OCI-LY1 (cell line): ENCODE results near the gene ZFYVE28.

Experiments used
- H2AFZ ChIP-seq: fragments of 200-600 bp; sonication (generic), shearing (Covaris generic); 2 replicates; pipeline ENCODE4 v1.6.0; 2014; ENCODE audit warnings: antibody characterized with exemption, mild to moderate bottlenecking, low read length
- H3F3A ChIP-seq: fragments of 200-600 bp; sonication (generic), shearing (Covaris generic); 2 replicates; pipeline ENCODE4 v1.6.0; 2014; ENCODE audit warnings: mild to moderate bottlenecking, antibody characterized with exemption, low read length, moderate library complexity; ENCODE audit not compliant: insufficient read depth
- H3K27ac ChIP-seq: fragments of 200-600 bp; sonication (generic); 2 replicates; pipeline ENCODE4 v1.5.1; 2014; ENCODE audit warnings: low read length, mixed run types, mild to moderate bottlenecking, low read depth; ENCODE audit not compliant: poor library complexity, severe bottlenecking
- H3K27me3 ChIP-seq: fragments of 200-600 bp; sonication (generic); 2 replicates; pipeline ENCODE4 v1.6.0; 2014; ENCODE audit warnings: antibody characterized with exemption, mild to moderate bottlenecking, low read length, moderate library complexity; ENCODE audit not compliant: insufficient read depth
- H3K36me3 ChIP-seq: fragments of 200-600 bp; sonication (generic); 2 replicates; pipeline ENCODE4 v1.6.1; 2014; ENCODE audit warnings: mild to moderate bottlenecking, antibody characterized with exemption, low read length, moderate library complexity, mixed read lengths; ENCODE audit not compliant: insufficient read depth
- H3K4me1 ChIP-seq: fragments of 200-600 bp; sonication (generic); 2 replicates; pipeline ENCODE4 v1.5.1; 2014; ENCODE audit warnings: mild to moderate bottlenecking, low read length, moderate library complexity; ENCODE audit not compliant: insufficient read depth, severe bottlenecking
- H3K4me2 ChIP-seq: fragments of 200-600 bp; sonication (generic), shearing (Covaris generic); 2 replicates; pipeline ENCODE4 v1.6.1; 2014; ENCODE audit warnings: low read length
- H3K4me3 ChIP-seq: fragments of 200-600 bp; sonication (generic); 2 replicates; pipeline ENCODE4 v1.5.1; 2014; ENCODE audit warnings: low read length, low read depth, mild to moderate bottlenecking, mixed read lengths; ENCODE audit not compliant: poor library complexity, severe bottlenecking
- H3K79me2 ChIP-seq: fragments of 200-600 bp; shearing (Covaris generic); 2 replicates; pipeline ENCODE4 v1.6.1; 2016; ENCODE audit warnings: mixed run types, low read length, mixed read lengths; ENCODE audit not compliant: insufficient read depth
- H3K9ac ChIP-seq: fragments of 200-600 bp; sonication (generic), shearing (Covaris generic); 2 replicates; pipeline ENCODE4 v1.6.1; 2014; ENCODE audit warnings: mild to moderate bottlenecking, low read length, mixed read lengths
- H3K9me2 ChIP-seq: fragments of 200-600 bp; sonication (generic), shearing (Covaris generic); 2 replicates; pipeline ENCODE4 v1.6.1; 2014; ENCODE audit warnings: low read depth, mild to moderate bottlenecking, low read length, mixed read lengths
- H3K9me3 ChIP-seq: fragments of 200-600 bp; shearing (Covaris generic); 2 replicates; pipeline ENCODE4 v1.6.1; 2014; ENCODE audit warnings: low read length, mixed read lengths
- H4K20me1 ChIP-seq: fragments of 200-600 bp; sonication (generic), shearing (Covaris generic); 2 replicates; pipeline ENCODE4 v1.6.0; 2016; ENCODE audit warnings: mild to moderate bottlenecking, low read length; ENCODE audit not compliant: insufficient read depth
- EZH2 ChIP-seq: fragments of 200-600 bp; sonication (generic), shearing (Covaris generic); IDR thresholded peaks from 2 replicates; pipeline ENCODE4 v1.8.0; 2017; ENCODE audit warnings: borderline replicate concordance, mixed run types, mild to moderate bottlenecking, antibody characterized with exemption, low read length, moderate library complexity, mixed read lengths
- TF ChIP-seq, protein P1 (sequence below): fragments of 200-600 bp; sonication (generic), shearing (Covaris generic); IDR thresholded peaks from 2 replicates; pipeline ENCODE4 v1.5.1; 2017; ENCODE audit warnings: mild to moderate bottlenecking, antibody characterized with exemption, low read length, moderate library complexity, mixed read lengths

ZFYVE28 gene

DNA sequence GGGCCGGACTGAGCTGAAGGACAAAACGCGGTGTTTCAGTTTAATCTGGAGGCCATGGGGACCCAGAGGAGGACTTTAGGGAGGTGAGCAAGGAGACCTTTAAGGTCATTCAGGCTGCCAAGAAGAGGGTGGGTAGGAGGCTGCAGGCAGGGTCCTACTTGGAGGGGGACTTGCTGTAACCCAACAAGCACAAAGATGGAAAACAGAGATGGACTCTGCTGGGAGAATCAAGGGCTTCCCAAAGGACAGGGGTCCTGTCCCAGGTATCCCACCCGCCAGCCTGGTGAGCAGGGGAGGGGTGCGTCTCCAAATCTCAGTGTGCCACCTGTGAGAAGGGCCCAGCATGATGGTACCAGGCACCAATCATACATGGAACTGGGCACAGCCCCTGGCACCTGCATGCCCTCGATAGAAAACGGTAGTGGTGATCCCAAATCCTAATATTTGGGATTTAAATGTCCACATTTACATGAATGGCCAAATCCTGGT lies 172.6 kb downstream of the ZFYVE28 start:
- Histone ChIP-seq H3K27me3 (no peaks in the 10 kb centered on the region), H3K4me3 (no peak overlapping the region), H3K4me1 (peaks cover 10% of the 10 kb centered on the region), H3F3A (no peaks in the 10 kb centered on the region), H3K4me2 (no peak overlapping the region), H3K36me3 (no peaks in the 10 kb centered on the region), H3K9me3 (no peaks in the 10 kb centered on the region), H3K9me2 (no peaks in the 10 kb centered on the region), H3K9ac (no peak overlapping the region), H2AFZ (no peak overlapping the region), H3K27ac (no peak overlapping the region), H4K20me1 (no peaks in the 10 kb centered on the region), H3K79me2 (peaks cover 5% of the 10 kb centered on the region)
- TF ChIP-seq, protein P1, sequence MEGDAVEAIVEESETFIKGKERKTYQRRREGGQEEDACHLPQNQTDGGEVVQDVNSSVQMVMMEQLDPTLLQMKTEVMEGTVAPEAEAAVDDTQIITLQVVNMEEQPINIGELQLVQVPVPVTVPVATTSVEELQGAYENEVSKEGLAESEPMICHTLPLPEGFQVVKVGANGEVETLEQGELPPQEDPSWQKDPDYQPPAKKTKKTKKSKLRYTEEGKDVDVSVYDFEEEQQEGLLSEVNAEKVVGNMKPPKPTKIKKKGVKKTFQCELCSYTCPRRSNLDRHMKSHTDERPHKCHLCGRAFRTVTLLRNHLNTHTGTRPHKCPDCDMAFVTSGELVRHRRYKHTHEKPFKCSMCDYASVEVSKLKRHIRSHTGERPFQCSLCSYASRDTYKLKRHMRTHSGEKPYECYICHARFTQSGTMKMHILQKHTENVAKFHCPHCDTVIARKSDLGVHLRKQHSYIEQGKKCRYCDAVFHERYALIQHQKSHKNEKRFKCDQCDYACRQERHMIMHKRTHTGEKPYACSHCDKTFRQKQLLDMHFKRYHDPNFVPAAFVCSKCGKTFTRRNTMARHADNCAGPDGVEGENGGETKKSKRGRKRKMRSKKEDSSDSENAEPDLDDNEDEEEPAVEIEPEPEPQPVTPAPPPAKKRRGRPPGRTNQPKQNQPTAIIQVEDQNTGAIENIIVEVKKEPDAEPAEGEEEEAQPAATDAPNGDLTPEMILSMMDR = no peak
- no peak for TF ChIP-seq EZH2

DNA sequence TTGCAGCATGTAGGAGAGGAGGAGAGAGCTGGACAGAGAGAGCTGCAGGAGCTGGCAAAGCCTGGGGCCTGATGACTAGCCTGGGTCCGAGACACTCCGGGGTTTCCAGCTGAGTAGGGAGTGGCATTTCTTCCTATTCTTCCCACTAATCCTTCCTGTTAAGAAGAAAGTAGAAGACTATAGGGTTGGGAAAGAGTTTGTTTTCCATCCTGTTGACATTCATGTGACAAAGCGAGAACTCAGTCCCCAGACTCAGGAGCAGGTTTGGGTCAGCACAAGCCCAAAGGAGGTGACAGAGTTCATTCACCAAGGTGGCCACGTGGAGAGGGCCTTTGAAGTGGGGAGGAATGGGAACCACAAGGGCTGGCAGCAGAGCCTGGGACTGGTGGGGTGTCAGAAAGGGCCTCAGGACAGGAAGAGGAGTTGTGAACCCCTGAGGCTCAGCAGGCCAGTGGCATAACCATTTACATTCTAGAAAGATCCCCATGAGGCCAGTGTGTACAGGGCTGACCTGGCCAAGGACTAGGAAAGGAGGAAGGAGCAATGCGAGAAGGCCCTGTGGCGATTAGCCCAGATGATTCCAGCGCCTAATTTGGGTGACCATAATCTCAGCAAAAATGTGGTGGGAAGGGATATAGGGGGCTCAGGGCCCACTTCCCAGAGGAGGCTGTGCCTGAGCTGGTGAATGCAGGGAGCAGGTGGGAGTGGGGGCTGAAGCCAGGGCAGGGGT lies 173.2 kb downstream of the ZFYVE28 start:
- TF ChIP-seq, protein P1 = no peak
- TF ChIP-seq EZH2 = no peak
- Histone ChIP-seq H3K9me2 (no peaks in the 10 kb centered on the region), H3K27me3 (no peaks in the 10 kb centered on the region), H3K4me3 (no peak overlapping the region), H3K36me3 (peaks cover under 1% of the 10 kb centered on the region; the same call in 1 of the 2 replicates), H2AFZ (no peak overlapping the region), H3K27ac (no peak overlapping the region), H3K4me1 (peaks cover 16% of the 10 kb centered on the region), H3K79me2 (peaks cover 11% of the 10 kb centered on the region), H3F3A (no peaks in the 10 kb centered on the region), H3K4me2 (no peak overlapping the region), H3K9ac (no peak overlapping the region), H3K9me3 (no peaks in the 10 kb centered on the region), H4K20me1 (no peaks in the 10 kb centered on the region)

DNA sequence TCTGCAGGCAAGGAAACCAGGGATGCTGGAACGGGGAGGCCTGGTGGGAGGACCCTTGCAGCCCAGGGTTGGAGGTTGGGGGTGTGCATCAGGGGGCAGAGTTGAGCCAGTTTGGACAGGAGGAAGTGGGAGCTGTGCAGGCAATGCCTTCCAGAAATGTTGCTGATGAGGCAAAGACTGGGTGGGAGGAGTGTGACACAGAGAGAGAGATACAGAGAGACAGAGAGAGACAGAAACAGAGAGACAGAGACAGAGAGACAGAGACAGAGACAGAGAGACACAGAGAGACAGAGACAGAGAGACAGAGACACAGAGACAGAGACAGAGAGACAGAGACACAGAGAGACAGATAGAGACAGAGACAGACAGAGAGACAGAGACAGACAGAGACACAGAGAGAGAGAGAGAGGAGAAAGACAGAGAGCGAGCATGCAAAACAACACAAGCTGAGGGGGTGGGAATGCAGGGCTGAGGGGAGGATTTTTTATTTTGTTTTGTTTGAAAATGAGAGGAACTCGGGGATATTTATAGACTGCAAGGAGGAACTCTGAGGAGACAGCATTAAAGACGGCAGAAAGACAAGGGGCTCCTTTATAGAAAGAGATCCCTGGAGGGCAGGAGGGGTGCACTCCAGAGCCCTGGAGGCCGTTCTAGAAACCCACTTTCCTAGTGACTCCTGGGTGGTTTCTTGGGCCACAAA lies 174.6 kb downstream of the ZFYVE28 start:
- no peak overlapping the region for H2AFZ ChIP-seq
- peaks cover 6% of the 10 kb centered on the region; the same call in 1 of the 2 replicates for H3K36me3 ChIP-seq
- peaks cover 25% of the 10 kb centered on the region for H3K79me2 ChIP-seq
- no peak for TF ChIP-seq EZH2
- TF ChIP-seq, protein P1 = no peak
- no peaks in the 10 kb centered on the region for H3K9me2 ChIP-seq
- no peaks in the 10 kb centered on the region for H3K9me3 ChIP-seq
- no peak overlapping the region for H3K4me3 ChIP-seq
- no peak overlapping the region for H3K9ac ChIP-seq
- H3K4me2 ChIP-seq = no peak overlapping the region
- H3F3A ChIP-seq = no peaks in the 10 kb centered on the region
- H3K27ac ChIP-seq = no peak overlapping the region
- H3K4me1 ChIP-seq = peaks cover 30% of the 10 kb centered on the region
- H3K27me3 ChIP-seq = no peaks in the 10 kb centered on the region
- H4K20me1 ChIP-seq = no peaks in the 10 kb centered on the region
